ENCODE data around the gene TRAF2. TPM values are rescaled to one million over a fixed set of nuclear protein-coding genes. Genes with fewer than 3 reads are reported as not detected.

TRAF2 gene
- polyA plus RNA-seq, 5 donors: 10.8 to 16.5 (median 13.9) TPM

GRCh38 chr9:136961279-136962065 lies 75.2 kb downstream of the TRAF2 start:
- no peak for DNase-seq

- no peak for DNase-seq
These were observed 75.8 kb downstream of the TRAF2 start for GRCh38 chr9:136962163-136962562.

- DNase-seq: no peak
These were observed 76.5 kb downstream of the TRAF2 start for GRCh38 chr9:136962701-136963248.

- DNase-seq: no peak
These were observed 77.0 kb downstream of the TRAF2 start for GRCh38 chr9:136963341-136963740.

- no peak for DNase-seq
These were observed 77.4 kb downstream of the TRAF2 start for GRCh38 chr9:136963751-136964150.

- no peak for DNase-seq
These were observed 77.9 kb downstream of the TRAF2 start for GRCh38 chr9:136964171-136964689.

- DNase-seq: no peak
These were observed 78.6 kb downstream of the TRAF2 start for GRCh38 chr9:136964833-136965422.

- DNase-seq: no peak
These were observed 79.6 kb downstream of the TRAF2 start for GRCh38 chr9:136965771-136966484.

- DNase-seq: no peak
These were observed 82.2 kb downstream of the TRAF2 start for GRCh38 chr9:136968333-136969127.

- no peak for DNase-seq
These were observed 82.8 kb downstream of the TRAF2 start for GRCh38 chr9:136969150-136969549.

GRCh38 chr9:136969774-136970173 lies 83.5 kb downstream of the TRAF2 start:
- DNase-seq: no peak

- DNase-seq: no peak
These were observed 84.0 kb downstream of the TRAF2 start for GRCh38 chr9:136970361-136970760.

GRCh38 chr9:136971746-136972145 lies 85.4 kb downstream of the TRAF2 start:
- no peak for DNase-seq

- DNase-seq: no peak
These were observed 86.0 kb downstream of the TRAF2 start for GRCh38 chr9:136972335-136972734.

GRCh38 chr9:136972743-136973142 lies 86.4 kb downstream of the TRAF2 start:
- DNase-seq: no peak

- DNase-seq: no peak
These were observed 87.6 kb downstream of the TRAF2 start for GRCh38 chr9:136973618-136974617.

GRCh38 chr9:136974817-136975535 lies 88.7 kb downstream of the TRAF2 start:
- DNase-seq: no peak

GRCh38 chr9:136975644-136976043 lies 89.3 kb downstream of the TRAF2 start:
- DNase-seq: no peak

Data from right lung (tissue), 5 donors.